Osteoblast (primary cell): Measurements from ENCODE around the gene SRRM2. TPM values are rescaled to one million over a fixed set of nuclear protein-coding genes. Genes with fewer than 3 reads are reported as not detected.

ENCODE experiments used
- DNase-seq: peaks from one replicate; pipeline ENCODE4 v3.0.0; 2011; ENCODE audit warnings: low spot score, mixed read lengths; ENCODE audit not compliant: insufficient read length; ENCODE audit errors: missing footprints
- H2AFZ ChIP-seq: 2 replicates; pipeline ENCODE4 v1.6.0; 2011; ENCODE audit warnings: mild to moderate bottlenecking, low read length
- H3K27ac ChIP-seq: 2 replicates; pipeline ENCODE4 v1.5.1; 2011; ENCODE audit warnings: mild to moderate bottlenecking, low read depth, low read length, moderate library complexity
- H3K27me3 ChIP-seq: 2 replicates; pipeline ENCODE4 v1.6.0; 2012; ENCODE audit warnings: mild to moderate bottlenecking, control low read depth, inconsistent platforms, low read length, moderate library complexity; ENCODE audit not compliant: insufficient read depth
- H3K36me3 ChIP-seq: 2 replicates; pipeline ENCODE4 v1.5.1; 2011; ENCODE audit warnings: mild to moderate bottlenecking, low read length, control low read depth, moderate library complexity; ENCODE audit not compliant: insufficient read depth
- H3K4me1 ChIP-seq: 2 replicates; pipeline ENCODE4 v1.5.1; 2011; ENCODE audit warnings: mild to moderate bottlenecking, low read length, control low read depth, moderate library complexity; ENCODE audit not compliant: insufficient read depth
- H3K4me2 ChIP-seq: 2 replicates; pipeline ENCODE4 v1.6.0; 2011; ENCODE audit warnings: mild to moderate bottlenecking, low read length; ENCODE audit not compliant: insufficient read depth
- H3K4me3 ChIP-seq: fragments of 200-600 bp; sonication (generic); 3 replicates; pipeline ENCODE4 v1.5.1; 2012; ENCODE audit warnings: mild to moderate bottlenecking, low read length, inconsistent platforms; ENCODE audit not compliant: insufficient read depth
- H3K79me2 ChIP-seq: 2 replicates; pipeline ENCODE4 v1.6.0; 2012; ENCODE audit warnings: mild to moderate bottlenecking, low read length, control low read depth, inconsistent platforms; ENCODE audit not compliant: insufficient read depth
- H3K9me3 ChIP-seq: 2 replicates; pipeline ENCODE4 v1.5.1; 2011; ENCODE audit warnings: low read depth, low read length, control low read depth
- H4K20me1 ChIP-seq: 2 replicates; pipeline ENCODE4 v1.6.0; 2012; ENCODE audit warnings: mild to moderate bottlenecking, low read length, control low read depth; ENCODE audit not compliant: insufficient read depth
- total RNA-seq: library from RNA; depleted of rRNA; stranded (reverse); fragments of >200 nt; gene quantifications from 2 replicates; pipeline ENCODE4 v1.2.3, GENCODE V29; 2012
- TF ChIP-seq, protein P1 (sequence below): IDR thresholded peaks from 2 replicates; pipeline ENCODE4 v1.5.1; 2011; ENCODE audit warnings: mild to moderate bottlenecking, low read depth, low read length, moderate library complexity; ENCODE audit errors: extremely low read depth

The SRRM2 gene
- total RNA-seq, 1 donor = 56.8 TPM

DNA sequence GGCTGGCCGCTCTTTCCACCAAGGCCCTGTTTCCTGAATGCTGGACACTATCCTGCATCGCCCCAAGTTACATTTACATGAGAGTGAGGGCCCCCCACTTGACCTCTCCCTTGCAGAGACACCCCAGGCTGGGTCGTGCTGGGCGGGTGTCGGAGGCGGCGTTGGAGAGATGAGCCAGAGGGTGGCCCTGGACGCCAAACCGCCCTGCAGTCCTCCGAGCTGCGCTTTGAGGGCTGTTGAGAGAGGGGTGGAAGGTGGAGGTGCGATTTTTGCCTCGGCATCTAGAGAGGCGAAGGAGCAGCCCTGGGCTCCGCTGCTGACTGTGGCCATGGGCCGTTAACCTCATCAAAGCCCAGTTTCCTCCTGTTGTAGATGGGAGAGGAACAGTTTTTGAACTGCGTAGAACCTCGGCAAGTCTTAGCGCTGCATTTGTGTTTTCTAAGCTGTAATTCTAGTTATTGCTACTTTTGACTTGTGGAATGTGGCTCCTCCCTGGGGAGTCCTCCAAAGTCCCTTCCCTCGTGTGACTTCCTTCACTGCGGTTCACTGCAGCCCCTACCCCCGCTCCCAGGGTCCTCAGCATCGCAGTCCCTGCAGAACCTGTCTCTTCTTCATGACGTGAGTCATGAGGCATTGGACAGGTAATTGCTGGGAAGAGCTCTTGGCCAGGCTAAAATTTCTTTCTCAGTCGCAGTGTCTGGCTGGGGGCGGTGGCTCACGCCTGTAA, 25.6 kb downstream of the SRRM2 start:
- Histone ChIP-seq H3K27ac (peak overlapping the region; percentile 99), H4K20me1 (peaks cover 18% of the 10 kb centered on the region), H3K9me3 (no peaks in the 10 kb centered on the region), H3K27me3 (no peaks in the 10 kb centered on the region), H2AFZ (peak overlapping the region; percentile 98), H3K79me2 (peaks cover 56% of the 10 kb centered on the region), H3K36me3 (peaks cover 23% of the 10 kb centered on the region), H3K4me3 (peak overlapping the region; percentile 98), H3K4me2 (peak overlapping the region; percentile 91), H3K4me1 (peaks cover 25% of the 10 kb centered on the region)
- TF ChIP-seq, protein P1, sequence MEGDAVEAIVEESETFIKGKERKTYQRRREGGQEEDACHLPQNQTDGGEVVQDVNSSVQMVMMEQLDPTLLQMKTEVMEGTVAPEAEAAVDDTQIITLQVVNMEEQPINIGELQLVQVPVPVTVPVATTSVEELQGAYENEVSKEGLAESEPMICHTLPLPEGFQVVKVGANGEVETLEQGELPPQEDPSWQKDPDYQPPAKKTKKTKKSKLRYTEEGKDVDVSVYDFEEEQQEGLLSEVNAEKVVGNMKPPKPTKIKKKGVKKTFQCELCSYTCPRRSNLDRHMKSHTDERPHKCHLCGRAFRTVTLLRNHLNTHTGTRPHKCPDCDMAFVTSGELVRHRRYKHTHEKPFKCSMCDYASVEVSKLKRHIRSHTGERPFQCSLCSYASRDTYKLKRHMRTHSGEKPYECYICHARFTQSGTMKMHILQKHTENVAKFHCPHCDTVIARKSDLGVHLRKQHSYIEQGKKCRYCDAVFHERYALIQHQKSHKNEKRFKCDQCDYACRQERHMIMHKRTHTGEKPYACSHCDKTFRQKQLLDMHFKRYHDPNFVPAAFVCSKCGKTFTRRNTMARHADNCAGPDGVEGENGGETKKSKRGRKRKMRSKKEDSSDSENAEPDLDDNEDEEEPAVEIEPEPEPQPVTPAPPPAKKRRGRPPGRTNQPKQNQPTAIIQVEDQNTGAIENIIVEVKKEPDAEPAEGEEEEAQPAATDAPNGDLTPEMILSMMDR = no peak
- DNase-seq = peak; percentile 92

DNA sequence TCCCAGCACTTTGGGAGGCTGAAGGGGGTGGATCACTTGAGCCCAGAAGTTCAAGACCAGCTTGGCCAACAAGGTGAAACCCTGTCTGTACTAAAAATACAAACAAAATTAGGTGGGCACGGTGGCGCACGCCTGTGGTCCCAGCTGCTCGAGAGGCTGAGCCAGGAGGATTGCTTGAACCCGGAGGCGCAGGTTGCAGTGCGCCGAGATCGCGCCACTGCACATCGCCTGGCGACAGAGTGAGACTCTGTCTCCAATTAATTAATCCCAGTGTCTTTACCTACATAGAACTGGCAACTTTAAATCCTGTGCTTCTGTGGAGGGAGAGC, 26.2 kb downstream of the SRRM2 start:
- Histone ChIP-seq H3K4me1 (peaks cover 20% of the 10 kb centered on the region), H3K36me3 (peaks cover 17% of the 10 kb centered on the region), H3K79me2 (peaks cover 51% of the 10 kb centered on the region), H2AFZ (no peak overlapping the region), H3K27me3 (no peaks in the 10 kb centered on the region), H3K4me2 (peak overlapping the region; percentile 91), H3K9me3 (no peaks in the 10 kb centered on the region), H3K27ac (no peak overlapping the region), H4K20me1 (peaks cover 17% of the 10 kb centered on the region), H3K4me3 (peak overlapping the region; percentile 98)
- TF ChIP-seq, protein P1 = no peak
- no peak for DNase-seq

DNA sequence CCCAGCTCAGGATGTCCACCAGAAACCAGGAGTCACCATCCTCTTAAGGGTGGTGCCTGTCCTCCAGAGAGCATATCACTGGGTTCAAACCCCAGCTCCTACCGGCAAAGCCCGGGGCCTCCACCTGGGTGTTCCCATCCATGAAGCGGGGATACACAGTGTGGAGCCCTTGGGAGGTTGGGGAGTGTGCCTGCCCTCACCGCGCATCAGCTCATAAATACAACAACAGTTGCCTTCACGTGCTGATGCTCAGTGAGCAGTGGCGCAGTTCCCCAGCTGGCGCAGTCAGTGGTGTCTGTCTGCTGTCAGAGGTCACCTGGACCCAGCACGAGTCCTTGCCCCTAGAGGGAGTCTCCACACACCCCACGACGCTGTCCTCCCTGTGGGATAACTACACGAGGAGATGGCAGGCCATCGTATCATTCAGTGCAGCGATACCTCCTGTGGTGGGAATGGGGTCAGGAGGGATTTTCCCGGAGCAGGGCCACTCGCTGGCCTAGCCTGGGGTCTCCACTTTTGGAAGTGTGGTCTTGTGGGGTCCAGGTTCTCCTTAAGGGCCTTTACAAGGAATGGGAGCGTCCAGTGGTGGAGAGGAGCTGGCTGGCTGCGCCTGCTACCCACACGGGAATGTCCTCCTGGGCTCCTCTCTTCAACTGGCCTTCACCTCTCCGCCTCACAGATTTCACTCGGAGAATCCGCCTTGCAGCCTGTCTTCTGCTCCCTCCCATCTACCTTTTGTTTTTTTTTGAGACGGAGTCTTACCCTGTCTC, 26.9 kb downstream of the SRRM2 start:
- H3K27ac ChIP-seq = no peak overlapping the region
- DNase-seq = peak; percentile 38
- H3K36me3 ChIP-seq = peaks cover 13% of the 10 kb centered on the region
- no peak overlapping the region for H3K4me2 ChIP-seq
- peaks cover 43% of the 10 kb centered on the region for H3K79me2 ChIP-seq
- H2AFZ ChIP-seq = no peak overlapping the region
- peaks cover 4% of the 10 kb centered on the region for H3K27me3 ChIP-seq
- H3K9me3 ChIP-seq = no peaks in the 10 kb centered on the region
- no peak overlapping the region for H3K4me3 ChIP-seq
- H3K4me1 ChIP-seq = peaks cover 19% of the 10 kb centered on the region
- TF ChIP-seq, protein P1 = no peak
- peaks cover 13% of the 10 kb centered on the region for H4K20me1 ChIP-seq
